ENCODE results near the gene SDCBP2.

SDCBP2 gene

DNA sequence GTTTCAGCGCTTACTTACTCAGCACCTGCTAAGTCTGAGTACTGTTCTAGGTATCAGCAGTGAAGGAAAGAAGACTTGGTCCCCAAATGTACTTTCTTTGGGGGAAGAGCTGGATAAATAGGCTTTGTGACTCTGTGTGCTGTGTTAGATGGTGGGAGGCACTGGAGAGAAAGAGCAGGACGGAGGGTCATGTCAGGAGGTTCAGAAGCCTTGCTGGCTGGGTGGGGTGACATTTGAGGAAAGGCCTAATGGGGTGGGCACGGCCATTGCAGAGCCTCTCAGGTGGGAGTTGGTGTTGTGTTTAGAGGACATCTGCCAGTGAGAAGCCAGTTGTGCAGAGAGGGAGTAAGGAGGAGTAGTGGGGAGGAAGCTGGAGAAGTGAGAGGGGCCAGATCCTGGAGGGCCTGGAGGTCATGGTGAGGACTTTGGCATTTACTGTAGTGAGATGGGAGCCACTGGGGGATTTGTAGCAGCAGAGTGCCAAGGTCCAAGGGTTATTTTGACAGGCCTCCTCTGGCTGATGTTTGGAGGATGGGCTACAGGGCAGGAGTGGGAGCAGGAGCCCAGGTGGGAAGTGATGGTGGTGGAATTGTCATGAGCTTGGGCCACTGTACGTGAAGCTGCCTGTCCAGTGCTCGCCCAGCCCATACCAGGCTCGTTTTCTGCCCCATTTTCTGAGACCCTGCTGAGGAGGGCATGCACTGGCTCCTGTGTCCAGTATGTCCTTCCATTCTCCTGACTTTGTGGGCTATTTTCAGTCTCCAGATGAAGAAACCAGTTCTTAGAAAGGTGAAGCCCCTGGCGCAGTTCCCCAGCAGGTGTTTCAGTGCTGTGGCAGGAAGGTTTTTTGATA lies 886 bp downstream of the SDCBP2 start:
- H3K27ac ChIP-seq (ENCODE audit: low read depth, low read length): no peak overlapping the region

DNA sequence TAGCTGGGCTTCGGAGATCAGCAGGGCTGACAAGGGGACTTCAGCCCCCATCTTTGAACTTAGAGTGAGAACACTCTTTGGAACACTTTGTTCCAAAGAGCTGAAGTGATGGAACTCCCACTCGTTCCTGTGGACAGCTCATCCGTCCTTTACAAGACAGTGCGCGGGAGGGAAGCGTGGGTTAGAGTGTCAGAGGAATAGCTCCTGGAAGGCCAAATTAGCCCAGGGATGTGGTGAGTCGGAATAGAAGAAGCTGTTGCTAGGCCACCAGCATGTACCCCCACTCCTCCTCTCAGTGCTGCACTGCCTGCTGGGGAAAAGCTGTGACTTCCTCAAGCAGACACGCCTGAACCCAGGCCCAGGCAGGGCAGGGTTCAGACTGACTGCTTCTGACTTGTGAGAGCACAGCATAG lies 1.7 kb downstream of the SDCBP2 start:
- Histone ChIP-seq H3K27ac (ENCODE audit: low read depth, low read length) (no peak overlapping the region), H3K9me3 (ENCODE audit: control insufficient read depth, insufficient read depth, low read depth, low read length) (no peaks in the 10 kb centered on the region), H3K27me3 (ENCODE audit: control insufficient read depth, insufficient read depth, low read length) (no peaks in the 10 kb centered on the region), H3K4me1 (ENCODE audit: control insufficient read depth, insufficient read depth, low read length) (peaks cover 16% of the 10 kb centered on the region), H3K4me3 (ENCODE audit: low read depth, low read length) (no peak overlapping the region), H3K9ac (ENCODE audit: low read length) (no peak overlapping the region), H3K36me3 (ENCODE audit: control insufficient read depth, insufficient read depth, low read length) (peaks cover 6% of the 10 kb centered on the region)

More for the DNA sequence above, 886 bp downstream of the SDCBP2 start:
- H3K36me3 ChIP-seq (ENCODE audit: control insufficient read depth, insufficient read depth, low read length): peaks cover 14% of the 10 kb centered on the region
- H3K4me1 ChIP-seq (ENCODE audit: control insufficient read depth, insufficient read depth, low read length): peaks cover 16% of the 10 kb centered on the region
- no peaks in the 10 kb centered on the region for H3K27me3 ChIP-seq (ENCODE audit: control insufficient read depth, insufficient read depth, low read length)
- H3K4me3 ChIP-seq (ENCODE audit: low read depth, low read length): no peak overlapping the region
- H3K9ac ChIP-seq (ENCODE audit: low read length): no peak overlapping the region
- no peaks in the 10 kb centered on the region for H3K9me3 ChIP-seq (ENCODE audit: control insufficient read depth, insufficient read depth, low read depth, low read length)

DNA sequence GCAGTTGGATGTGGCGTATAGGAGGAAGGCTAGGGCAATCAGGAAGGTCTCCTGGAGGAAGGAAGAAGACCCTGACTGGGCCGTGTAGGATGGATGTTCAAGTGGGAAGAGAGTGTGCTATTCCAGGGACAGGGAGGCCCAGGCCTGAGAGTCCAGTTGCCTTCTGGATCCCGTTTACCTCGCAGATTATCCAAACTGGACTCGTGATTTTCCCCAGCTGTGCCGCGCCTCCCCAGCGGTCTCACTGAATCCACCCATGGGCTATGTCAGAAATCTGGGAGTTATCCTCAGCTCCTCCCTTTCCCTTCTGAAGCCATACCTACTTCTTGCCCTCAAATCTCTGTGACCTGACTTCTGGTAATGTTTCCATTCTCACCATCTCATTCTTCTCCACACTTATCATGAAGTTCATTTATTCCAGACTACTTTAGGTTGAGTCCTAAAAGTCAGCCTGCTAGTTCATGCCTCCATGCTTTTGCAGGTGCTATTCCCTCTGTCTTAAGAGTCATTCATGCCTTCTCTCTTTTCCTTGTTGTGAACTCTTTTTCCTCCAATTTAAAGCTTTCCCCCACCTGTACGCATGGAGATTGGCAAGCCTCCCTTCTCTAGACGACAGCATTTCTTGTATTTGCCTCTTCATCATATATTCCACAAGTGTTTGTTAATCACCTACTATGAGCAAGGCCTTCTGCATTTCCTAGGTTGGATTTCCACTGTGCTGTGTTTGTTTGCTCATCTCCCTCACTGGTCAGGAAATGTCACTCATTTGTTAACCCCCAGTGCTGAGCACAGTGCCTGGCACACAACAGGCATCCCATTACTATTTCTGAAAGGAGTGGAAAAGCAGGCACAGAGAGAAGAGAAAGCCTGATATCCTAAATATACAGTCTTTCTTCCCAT lies 2.7 kb downstream of the SDCBP2 start:
- H3K4me1 ChIP-seq (ENCODE audit: control insufficient read depth, insufficient read depth, low read length): peaks cover 16% of the 10 kb centered on the region
- H3K4me3 ChIP-seq (ENCODE audit: low read depth, low read length): peak overlapping the region; percentile 79
- no peaks in the 10 kb centered on the region for H3K9me3 ChIP-seq (ENCODE audit: control insufficient read depth, insufficient read depth, low read depth, low read length)
- H3K36me3 ChIP-seq (ENCODE audit: control insufficient read depth, insufficient read depth, low read length): no peaks in the 10 kb centered on the region; the same call in 1 of the 2 replicates
- H3K9ac ChIP-seq (ENCODE audit: low read length): peak overlapping the region; percentile 96
- H3K27ac ChIP-seq (ENCODE audit: low read depth, low read length): peak overlapping the region; percentile 94; the same call in 1 of the 2 replicates
- H3K27me3 ChIP-seq (ENCODE audit: control insufficient read depth, insufficient read depth, low read length): no peaks in the 10 kb centered on the region

GRCh38 chr20:1325173-1326030 lies 3.5 kb downstream of the SDCBP2 start:
- peaks cover 16% of the 10 kb centered on the region for H3K4me1 ChIP-seq (ENCODE audit: control insufficient read depth, insufficient read depth, low read length)
- H3K9me3 ChIP-seq (ENCODE audit: control insufficient read depth, insufficient read depth, low read depth, low read length): no peaks in the 10 kb centered on the region
- peak overlapping the region; percentile 96 for H3K9ac ChIP-seq (ENCODE audit: low read length)
- H3K4me3 ChIP-seq (ENCODE audit: low read depth, low read length): peak overlapping the region; percentile 79
- H3K27me3 ChIP-seq (ENCODE audit: control insufficient read depth, insufficient read depth, low read length): no peaks in the 10 kb centered on the region
- peak overlapping the region; percentile 94 for H3K27ac ChIP-seq (ENCODE audit: low read depth, low read length)
- H3K36me3 ChIP-seq (ENCODE audit: control insufficient read depth, insufficient read depth, low read length): no peaks in the 10 kb centered on the region; the same call in 1 of the 2 replicates

DNA sequence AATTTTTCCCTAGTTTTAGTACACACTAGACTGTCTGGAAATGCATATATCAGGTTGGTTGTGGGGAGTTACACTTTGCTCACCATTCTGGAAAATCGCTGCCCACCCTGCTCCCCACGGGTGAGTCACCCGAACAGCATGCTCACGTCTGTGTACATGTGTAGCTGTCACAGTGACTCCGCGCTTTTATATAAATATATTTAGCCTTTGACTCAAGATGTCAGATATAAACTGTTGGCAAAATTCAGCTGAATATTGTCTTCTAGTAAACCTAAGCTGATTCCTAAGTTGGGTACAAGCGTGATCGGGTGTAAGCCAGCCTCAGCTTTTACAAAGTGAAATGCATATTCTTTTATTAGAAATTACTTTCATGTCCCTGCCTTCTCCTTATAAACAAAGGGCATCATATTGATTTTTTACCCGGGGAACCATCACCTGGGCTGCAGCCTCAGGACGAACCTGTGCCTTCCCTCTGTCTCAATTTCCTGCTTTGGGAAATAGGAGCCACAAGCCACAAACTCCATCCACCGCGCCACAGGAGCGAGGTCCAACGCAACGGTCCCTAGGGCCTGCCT lies 4.3 kb downstream of the SDCBP2 start:
- Histone ChIP-seq H3K9ac (ENCODE audit: low read length) (no peak overlapping the region), H3K36me3 (ENCODE audit: control insufficient read depth, insufficient read depth, low read length) (no peaks in the 10 kb centered on the region; the same call in 1 of the 2 replicates), H3K4me3 (ENCODE audit: low read depth, low read length) (peak overlapping the region; percentile 79), H3K27ac (ENCODE audit: low read depth, low read length) (no peak overlapping the region), H3K27me3 (ENCODE audit: control insufficient read depth, insufficient read depth, low read length) (no peaks in the 10 kb centered on the region), H3K4me1 (ENCODE audit: control insufficient read depth, insufficient read depth, low read length) (peaks cover 16% of the 10 kb centered on the region), H3K9me3 (ENCODE audit: control insufficient read depth, insufficient read depth, low read depth, low read length) (no peaks in the 10 kb centered on the region)

DNA sequence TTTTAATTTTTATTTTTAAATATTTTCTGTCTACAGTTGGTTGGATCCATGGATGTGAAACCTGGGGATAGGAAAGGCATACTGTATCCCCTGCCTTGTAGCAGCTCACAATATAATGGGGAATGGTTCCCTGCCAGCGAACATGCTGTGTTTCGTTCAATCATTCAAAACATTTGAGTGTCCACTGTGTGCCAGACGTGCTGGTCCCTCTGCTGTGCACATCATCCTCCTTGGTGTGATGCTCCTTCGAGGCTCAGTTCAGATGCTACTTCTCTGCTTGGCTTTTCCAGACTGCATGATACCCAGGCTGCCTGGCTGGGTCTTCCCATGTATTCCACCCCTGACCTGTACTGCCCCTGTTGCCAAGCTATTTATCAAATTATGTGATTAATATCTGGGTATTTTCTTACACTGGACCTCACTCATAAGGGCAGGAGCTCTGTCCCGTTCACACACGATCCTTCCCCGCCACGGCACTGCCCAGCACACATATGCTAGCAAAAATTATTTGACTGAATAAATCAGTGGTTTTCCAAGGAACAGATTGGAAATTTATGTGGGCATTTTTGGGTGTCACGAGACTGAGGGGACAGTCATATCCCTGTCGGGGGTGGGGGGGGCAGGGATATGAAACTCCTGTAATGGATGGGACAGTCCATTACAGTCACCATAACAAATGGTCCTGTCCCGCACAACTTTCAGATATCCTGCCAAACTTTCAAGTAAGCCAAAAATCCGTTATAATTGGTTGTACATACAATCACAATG lies 4.9 kb downstream of the SDCBP2 start:
- no peak overlapping the region for H3K27ac ChIP-seq (ENCODE audit: low read depth, low read length)
- H3K9me3 ChIP-seq (ENCODE audit: control insufficient read depth, insufficient read depth, low read depth, low read length): no peaks in the 10 kb centered on the region
- no peaks in the 10 kb centered on the region; the same call in 1 of the 2 replicates for H3K36me3 ChIP-seq (ENCODE audit: control insufficient read depth, insufficient read depth, low read length)
- H3K9ac ChIP-seq (ENCODE audit: low read length): no peak overlapping the region
- no peak overlapping the region for H3K4me3 ChIP-seq (ENCODE audit: low read depth, low read length)
- no peaks in the 10 kb centered on the region for H3K27me3 ChIP-seq (ENCODE audit: control insufficient read depth, insufficient read depth, low read length)
- H3K4me1 ChIP-seq (ENCODE audit: control insufficient read depth, insufficient read depth, low read length): peaks cover 16% of the 10 kb centered on the region

DNA sequence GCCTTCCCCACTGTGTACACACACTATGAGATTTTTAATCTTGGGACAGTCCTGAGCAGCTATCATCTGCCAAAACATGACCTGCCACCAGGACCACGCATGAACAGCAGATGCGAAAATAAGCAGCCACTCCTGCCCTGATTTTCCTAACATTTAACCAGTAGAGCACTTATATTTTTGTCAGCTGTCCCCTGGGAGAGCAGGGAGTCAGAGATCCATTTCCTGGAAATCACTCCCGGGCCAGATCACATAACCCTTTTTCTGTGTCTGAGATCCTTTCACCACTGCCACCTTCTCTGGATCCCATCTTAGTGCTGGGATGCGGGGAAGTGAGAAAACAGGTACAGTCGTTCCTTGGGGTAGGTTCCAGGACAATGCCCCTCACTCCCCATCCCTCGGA lies 5.7 kb downstream of the SDCBP2 start:
- Histone ChIP-seq H3K9ac (ENCODE audit: low read length) (no peak overlapping the region), H3K27ac (ENCODE audit: low read depth, low read length) (no peak overlapping the region), H3K9me3 (ENCODE audit: control insufficient read depth, insufficient read depth, low read depth, low read length) (no peaks in the 10 kb centered on the region), H3K4me3 (ENCODE audit: low read depth, low read length) (no peak overlapping the region), H3K27me3 (ENCODE audit: control insufficient read depth, insufficient read depth, low read length) (no peaks in the 10 kb centered on the region), H3K4me1 (ENCODE audit: control insufficient read depth, insufficient read depth, low read length) (peaks cover 14% of the 10 kb centered on the region), H3K36me3 (ENCODE audit: control insufficient read depth, insufficient read depth, low read length) (no peaks in the 10 kb centered on the region)

DNA sequence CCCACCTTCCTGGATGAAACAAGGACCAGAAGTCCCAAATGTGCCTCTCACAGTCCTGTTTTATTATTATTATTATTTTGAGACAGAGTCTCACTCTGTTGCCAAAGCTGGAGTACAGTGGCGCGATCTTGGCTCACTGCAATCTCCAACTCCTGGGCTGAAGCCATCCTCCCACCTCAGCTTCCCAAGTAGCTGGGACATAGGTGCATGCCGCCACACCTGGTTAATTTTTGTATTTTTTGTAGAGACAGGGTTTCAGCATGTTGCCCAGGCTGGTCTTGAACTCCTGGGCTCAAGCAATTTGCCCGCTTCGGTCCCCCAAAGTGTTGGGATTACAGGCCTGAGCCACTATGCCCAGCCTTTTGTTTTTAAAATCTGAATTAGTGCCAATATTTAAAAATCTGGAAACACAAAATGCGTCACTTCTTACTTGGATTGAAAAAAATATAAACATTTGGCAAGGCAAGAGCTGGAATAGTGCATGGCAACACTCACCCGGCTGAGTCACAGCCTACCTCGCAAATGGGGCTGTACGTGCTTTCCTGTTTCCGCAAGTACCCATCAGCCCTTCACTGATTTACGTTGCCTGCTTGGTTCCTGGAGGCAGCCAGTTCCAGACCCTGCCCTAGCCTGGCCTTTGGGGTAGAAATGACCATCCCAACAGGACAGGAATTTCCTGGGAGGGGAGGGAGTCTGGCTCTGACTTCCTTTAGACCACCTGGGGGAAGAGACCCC lies 6.3 kb downstream of the SDCBP2 start:
- Histone ChIP-seq H3K36me3 (ENCODE audit: control insufficient read depth, insufficient read depth, low read length) (no peaks in the 10 kb centered on the region), H3K4me3 (ENCODE audit: low read depth, low read length) (no peak overlapping the region), H3K27ac (ENCODE audit: low read depth, low read length) (no peak overlapping the region), H3K27me3 (ENCODE audit: control insufficient read depth, insufficient read depth, low read length) (no peaks in the 10 kb centered on the region), H3K4me1 (ENCODE audit: control insufficient read depth, insufficient read depth, low read length) (peaks cover 14% of the 10 kb centered on the region), H3K9ac (ENCODE audit: low read length) (no peak overlapping the region), H3K9me3 (ENCODE audit: control insufficient read depth, insufficient read depth, low read depth, low read length) (no peaks in the 10 kb centered on the region)

DNA sequence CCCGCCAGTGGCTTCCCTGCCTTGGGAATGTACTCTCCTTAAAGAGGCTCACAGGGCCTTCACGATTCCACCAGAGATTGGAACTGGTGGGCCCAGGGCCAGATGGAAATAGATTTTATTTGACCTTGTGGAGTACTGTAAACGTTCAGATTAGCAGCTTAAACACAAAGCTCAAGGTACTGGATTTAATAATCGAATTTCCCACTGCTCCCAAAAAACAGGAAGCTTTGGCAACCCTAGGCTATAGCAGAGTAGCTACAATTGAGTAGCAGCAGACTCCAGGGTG lies 7.3 kb downstream of the SDCBP2 start:
- H3K4me1 ChIP-seq (ENCODE audit: control insufficient read depth, insufficient read depth, low read length): peaks cover 7% of the 10 kb centered on the region
- no peaks in the 10 kb centered on the region for H3K27me3 ChIP-seq (ENCODE audit: control insufficient read depth, insufficient read depth, low read length)
- no peaks in the 10 kb centered on the region for H3K9me3 ChIP-seq (ENCODE audit: control insufficient read depth, insufficient read depth, low read depth, low read length)
- no peak overlapping the region for H3K4me3 ChIP-seq (ENCODE audit: low read depth, low read length)
- no peak overlapping the region for H3K9ac ChIP-seq (ENCODE audit: low read length)
- no peaks in the 10 kb centered on the region for H3K36me3 ChIP-seq (ENCODE audit: control insufficient read depth, insufficient read depth, low read length)
- H3K27ac ChIP-seq (ENCODE audit: low read depth, low read length): no peak overlapping the region

All from HUES6 (cell line).